ENCODE measurements around the gene PPFIBP2.

PPFIBP2 gene

GRCh38 chr11:7513234-7514098, at the start of gene PPFIBP2:
Gene PPFIBP2 (plus strand): TSS chr11:7513999. CDS start chr11:7549476, 35,477 bp downstream.
- FAIRE-seq = no peak

DNA sequence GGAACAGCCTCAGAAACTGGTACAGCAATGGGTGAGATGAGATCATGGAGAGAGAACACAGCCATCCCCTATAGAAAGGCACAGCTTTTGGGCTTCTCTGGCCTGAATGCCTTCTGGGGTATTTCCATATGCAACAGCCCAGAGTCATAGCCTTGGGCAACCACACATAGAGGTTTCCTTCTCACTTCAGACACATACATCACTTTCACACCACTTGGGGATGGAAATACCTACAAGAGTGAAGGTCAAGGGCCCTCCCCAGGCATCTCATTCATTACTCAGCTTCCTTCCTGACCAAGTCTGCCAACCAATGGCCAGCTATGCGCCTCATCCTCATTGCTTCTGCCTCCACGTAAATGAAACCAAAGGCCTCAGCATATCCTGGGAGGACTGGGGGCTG, 46.1 kb upstream of the PPFIBP2 start:
- FAIRE-seq = no peak

DNA sequence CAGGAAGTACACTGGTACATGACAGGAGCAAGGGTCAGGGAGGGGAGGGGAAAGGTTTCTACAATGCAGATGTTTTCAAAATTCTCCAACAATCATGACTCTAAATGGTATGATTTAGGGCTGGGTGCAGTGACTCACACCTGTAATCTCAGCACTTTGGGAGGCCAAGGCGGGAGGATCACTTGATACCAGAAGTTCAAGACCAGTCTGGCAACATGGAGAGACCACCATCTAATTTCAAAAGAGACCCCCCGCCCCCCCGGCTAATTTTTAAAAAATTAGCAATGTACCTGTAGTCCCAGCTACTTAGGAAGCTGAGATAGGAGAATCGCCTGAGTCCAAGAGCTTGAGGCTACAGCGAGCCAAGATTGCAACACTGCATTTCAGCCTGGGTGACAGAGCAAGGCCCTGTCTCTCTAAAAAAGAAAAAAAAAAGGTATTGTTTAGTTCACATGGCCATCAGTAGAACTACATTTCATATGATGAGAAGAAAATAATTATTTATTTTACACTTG, 44.4 kb upstream of the PPFIBP2 start:
- FAIRE-seq = no peak

DNA sequence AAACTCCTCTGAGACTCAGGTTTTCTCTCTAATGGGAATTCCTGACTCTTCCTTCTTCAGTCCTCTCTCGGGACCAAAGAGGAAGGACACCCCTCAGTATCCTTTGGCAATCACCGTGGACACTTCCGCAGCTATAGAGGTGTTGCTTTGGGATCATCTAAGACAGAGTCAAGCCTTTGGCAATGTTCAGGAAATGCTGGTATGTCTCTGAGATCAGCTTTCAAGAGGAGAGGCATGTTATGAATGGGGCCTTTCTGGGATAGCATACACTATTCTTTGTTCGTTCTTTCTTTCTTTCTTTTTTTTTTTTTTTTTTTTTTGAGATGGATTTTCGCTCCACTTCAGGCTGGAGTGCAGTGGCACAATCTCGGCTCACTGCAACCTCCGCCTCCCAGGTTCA, 42.7 kb upstream of the PPFIBP2 start:
- FAIRE-seq = no peak

GRCh38 chr11:7473717-7474116, 40.1 kb upstream of the PPFIBP2 start:
- FAIRE-seq = no peak

GRCh38 chr11:7480113-7480512, 33.7 kb upstream of the PPFIBP2 start:
- FAIRE-seq = no peak

DNA sequence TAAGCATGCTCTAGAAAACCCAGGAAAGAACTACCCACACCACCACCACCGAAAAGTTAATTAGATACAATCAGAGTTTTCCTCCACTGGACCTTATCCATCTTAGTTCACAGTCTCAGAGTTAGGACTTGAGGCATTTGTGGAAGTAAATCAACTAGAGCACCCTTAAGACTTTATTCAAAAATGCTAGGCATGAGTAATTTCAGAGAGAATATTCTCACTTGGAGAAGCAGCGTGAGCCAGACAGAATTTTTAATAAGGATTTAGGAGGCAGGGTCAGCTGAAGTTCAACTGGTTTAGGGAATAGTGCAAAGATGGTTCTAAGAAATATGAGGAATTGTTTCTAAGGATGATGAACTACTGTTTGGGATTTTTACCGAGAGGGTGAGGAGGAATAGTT, 29.7 kb upstream of the PPFIBP2 start:
- no peak for FAIRE-seq

GRCh38 chr11:7484645-7485044, 29.2 kb upstream of the PPFIBP2 start:
- FAIRE-seq = no peak

GRCh38 chr11:7485186-7486097, 28.4 kb upstream of the PPFIBP2 start, which contains the start of gene OLFML1:
Gene OLFML1 (plus strand): TSS chr11:7485506. CDS start chr11:7485876, 370 bp downstream.
- FAIRE-seq = no peak

DNA sequence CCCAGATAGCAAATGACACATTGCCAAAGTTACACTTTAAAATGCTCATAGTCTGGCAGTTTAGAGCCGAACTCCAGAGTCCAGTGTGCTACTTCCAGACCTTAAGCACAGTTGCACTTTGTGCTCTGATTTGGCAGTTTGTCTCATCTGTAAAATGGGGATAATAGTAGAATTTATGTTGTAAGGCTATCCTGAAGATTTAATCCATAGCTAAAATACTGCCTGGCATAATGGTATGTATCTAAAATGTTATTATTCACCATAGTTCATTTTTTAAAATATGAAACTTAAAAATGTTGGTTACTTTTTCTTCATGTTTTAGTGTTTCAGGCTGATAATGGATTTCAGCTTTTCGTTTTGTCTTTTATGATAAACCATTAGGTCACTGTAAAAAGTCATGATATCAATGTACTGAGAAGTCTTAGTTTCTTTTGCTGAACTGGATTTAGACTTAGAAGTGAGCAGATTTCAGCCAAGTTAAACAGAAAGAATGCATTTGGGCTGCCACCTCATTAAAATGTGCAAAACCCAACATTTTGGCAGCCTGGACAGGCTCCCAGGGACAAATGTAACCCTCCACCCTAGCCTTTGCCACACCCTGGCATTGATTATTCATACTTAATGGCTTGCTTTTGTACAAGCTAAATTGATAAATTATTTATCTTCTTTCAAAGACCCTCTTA, 27.6 kb upstream of the PPFIBP2 start:
- no peak for FAIRE-seq

DNA sequence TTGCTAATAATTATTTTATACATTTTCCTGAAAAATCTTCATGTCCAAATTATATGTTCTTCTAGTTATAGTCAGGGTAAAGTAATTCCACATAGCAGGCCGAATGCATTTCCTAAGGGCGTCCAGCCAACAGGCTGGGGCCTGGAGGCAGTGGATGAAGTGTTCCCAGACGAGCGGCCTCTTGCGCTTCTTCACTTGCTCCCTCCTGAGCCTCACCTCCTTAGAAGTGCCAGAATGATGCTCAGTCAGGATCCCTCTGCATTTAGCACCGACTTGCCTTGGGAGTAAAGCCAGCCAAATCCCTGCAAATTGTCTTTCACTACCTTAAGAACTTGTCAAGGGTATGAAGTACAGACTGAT, 27.0 kb upstream of the PPFIBP2 start:
- FAIRE-seq = no peak

DNA sequence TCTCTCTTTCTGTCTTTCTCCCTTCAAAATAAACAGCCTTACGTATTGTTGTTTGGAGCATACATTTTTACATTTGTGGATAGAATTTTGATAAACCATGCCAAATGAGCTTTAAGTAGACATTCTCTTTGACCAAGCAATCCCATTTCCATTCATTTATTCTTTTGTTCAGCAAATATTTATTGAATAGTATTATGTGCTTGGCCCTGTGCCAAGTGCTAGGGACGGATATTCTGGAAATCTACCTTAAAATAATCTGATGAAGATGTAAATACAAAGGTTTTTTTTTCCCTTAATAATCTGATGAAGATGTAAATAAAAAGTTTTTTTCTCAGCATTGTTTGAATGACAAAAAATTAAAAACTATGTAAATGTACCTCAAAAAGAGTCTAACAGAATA, 26.4 kb upstream of the PPFIBP2 start:
- FAIRE-seq = no peak

- FAIRE-seq = no peak
Measured at GRCh38 chr11:7488681-7489080, 25.1 kb upstream of the PPFIBP2 start.

GRCh38 chr11:7489376-7489775, 24.4 kb upstream of the PPFIBP2 start:
- no peak for FAIRE-seq

DNA sequence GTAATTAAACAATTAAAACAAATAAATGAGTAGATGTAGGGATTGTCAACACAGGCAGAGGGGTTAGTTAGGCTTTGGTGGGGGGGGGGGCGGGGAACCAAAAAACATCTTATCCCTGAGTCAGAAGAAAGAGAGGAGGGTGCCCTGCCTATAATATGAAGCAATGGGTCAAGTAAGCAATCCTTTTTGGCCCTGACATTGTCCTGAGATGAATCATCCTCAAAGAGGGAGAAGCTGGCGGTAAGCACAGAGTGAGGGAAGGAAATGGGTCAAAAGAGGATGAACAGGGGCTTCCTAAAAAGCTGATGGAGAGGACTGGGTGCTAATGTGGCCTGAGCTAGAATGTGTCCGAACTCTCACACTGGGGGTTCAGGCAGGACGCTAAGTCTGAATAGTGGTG, 23.7 kb upstream of the PPFIBP2 start:
- FAIRE-seq = no peak

DNA sequence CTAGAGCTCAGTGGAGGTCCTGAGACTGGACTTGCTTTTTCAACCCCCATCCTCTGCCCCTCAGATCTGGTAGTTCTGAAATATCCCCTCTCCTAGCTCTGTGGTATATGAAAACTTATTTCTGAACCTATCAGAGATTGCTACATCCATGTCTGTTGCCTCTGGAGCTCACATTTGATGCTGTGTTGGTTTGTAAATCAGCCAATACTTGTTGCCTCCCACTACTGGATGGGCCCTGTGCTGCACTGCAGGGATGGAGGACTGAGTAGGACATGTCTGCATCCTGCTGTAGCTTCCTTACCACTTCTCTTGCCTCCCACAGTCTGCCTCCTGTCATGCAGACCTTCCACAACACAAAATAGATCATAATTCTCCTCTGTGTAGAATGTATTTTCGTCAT, 23.3 kb upstream of the PPFIBP2 start:
- FAIRE-seq = no peak

GRCh38 chr11:7492253-7492652, 21.5 kb upstream of the PPFIBP2 start:
- FAIRE-seq = no peak

DNA sequence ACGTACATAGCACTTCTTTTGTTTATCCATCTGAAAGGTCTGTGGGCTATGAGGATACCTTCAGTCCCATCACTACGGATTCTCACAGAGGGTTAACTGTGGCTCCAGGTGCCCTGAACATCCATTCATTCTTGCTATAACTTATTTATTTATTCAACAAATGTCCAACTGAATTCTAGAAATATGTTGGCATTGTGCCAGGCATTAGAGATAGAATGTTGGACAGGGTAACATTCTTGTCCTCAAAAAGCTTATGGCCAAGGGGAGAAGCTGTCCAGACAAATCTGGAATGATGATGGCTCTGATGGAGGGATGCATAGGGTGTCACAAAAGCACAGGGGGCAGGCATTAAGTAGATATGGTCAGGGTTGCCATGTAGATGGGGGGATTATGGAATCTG, 20.1 kb upstream of the PPFIBP2 start:
- no peak for FAIRE-seq

- no peak for FAIRE-seq
Measured at GRCh38 chr11:7494086-7494745, 19.6 kb upstream of the PPFIBP2 start.

DNA sequence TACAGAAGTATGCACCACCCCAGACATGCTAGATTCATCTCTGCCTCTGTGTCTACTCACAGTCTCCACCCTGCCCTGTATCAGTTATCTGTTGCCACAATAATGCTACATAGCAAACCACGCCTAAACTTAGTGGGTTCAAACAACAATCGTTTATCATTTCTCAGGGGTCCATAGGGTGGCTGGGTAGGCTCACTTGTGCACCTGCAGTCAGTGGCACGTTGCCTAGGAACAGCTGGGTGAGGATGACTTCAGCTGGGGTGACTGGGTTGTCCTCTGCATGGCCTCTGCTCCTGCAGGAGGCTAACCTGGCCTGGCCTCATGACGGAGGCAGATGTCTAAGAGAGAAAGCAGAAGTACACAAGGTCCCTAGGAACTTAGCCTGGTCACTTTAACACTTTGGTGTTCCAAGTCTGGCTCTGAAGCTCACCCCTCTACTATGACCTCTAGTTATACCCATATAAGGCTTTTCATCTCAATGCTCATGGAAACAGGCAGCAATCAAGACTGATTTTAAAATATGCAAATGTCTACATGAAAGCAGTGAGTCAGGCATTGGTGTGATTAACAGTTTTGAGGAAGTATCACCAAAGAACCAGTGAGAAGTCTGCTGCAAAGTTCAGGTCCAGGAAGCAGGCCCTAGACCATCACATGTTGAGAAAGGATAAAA, 17.8 kb upstream of the PPFIBP2 start:
- no peak for FAIRE-seq

- FAIRE-seq = no peak
Measured at GRCh38 chr11:7498193-7498592, 15.6 kb upstream of the PPFIBP2 start.

DNA sequence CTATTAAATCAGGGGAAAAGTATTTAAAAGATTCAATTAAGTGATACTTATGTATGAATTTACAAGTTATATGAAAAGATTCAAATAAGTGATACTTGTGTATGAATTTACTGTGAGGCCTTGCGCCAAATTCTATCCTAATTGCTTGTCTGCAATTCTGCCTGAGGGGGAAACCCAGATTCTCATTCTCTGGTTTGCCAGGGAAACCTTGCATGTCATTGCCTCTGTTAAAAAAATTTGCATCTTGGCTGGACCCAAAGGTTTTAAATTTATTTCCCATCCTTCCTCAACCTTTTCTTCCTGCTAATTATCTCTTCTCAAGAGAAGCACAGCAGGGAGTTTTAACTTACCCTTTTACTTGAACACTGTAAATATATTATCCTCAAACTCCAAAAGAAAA, 14.7 kb upstream of the PPFIBP2 start:
- no peak for FAIRE-seq
